H1 (cell line): ENCODE measurements around the gene PALM. TPM values are rescaled to one million over a fixed set of nuclear protein-coding genes. Genes with fewer than 3 reads are reported as not detected.

Experiments used
- CTCF ChIA-PET: fragments of 300-600 bp; sonication (Branson Sonifier 250); formaldehyde crosslinking; loops from one replicate; lab custom pipeline; 2021; ENCODE audit not compliant: partially characterized antibody; lab: Charles Lee
- POLR2A ChIA-PET: fragments of 300-600 bp; sonication (Branson Sonifier 250); formaldehyde crosslinking; loops from one replicate; lab custom pipeline; 2021; ENCODE audit warnings: inconsistent platforms; ENCODE audit not compliant: partially characterized antibody; lab: Charles Lee
- DNase-seq, 2 experiments: peaks; one replicate each; pipeline versions ENCODE4 v3.0.0 to v3.0.0-alpha.2; 2010 to 2022; ENCODE audit warnings: low spot score in 2 of 2, low read depth in 1 of 2, mixed read lengths in 1 of 2
- FAIRE-seq: peaks from 2 replicates; lab custom pipeline; 2011; peaks lifted over from hg19 to GRCh38; lab: Jason Lieb, UNC
- H2AFZ ChIP-seq: 2 replicates; pipeline ENCODE4 v1.8.1; 2012; ENCODE audit warnings: low read length, inconsistent platforms
- H2AK5ac ChIP-seq: 2 replicates; pipeline ENCODE4 v1.6.1; 2013; ENCODE audit warnings: low read depth, low read length
- H2BK120ac ChIP-seq: replicated peaks from 2 replicates; pipeline ENCODE3; 2013; ENCODE audit warnings: low read depth, low read length, inconsistent platforms
- H2BK12ac ChIP-seq: 2 replicates; pipeline ENCODE4 v1.6.1; 2013; ENCODE audit warnings: low read depth, low read length
- H2BK15ac ChIP-seq: 2 replicates; pipeline ENCODE4 v1.6.1; 2013; ENCODE audit warnings: low read length
- H2BK20ac ChIP-seq: 2 replicates; pipeline ENCODE4 v1.6.1; 2013; ENCODE audit warnings: low read length
- H2BK5ac ChIP-seq: 2 replicates; pipeline ENCODE4 v1.6.1; 2013; ENCODE audit warnings: low read depth, low read length
- H3K14ac ChIP-seq: 2 replicates; pipeline ENCODE4 v1.6.1; 2013; ENCODE audit warnings: inconsistent platforms; ENCODE audit not compliant: insufficient read length
- H3K18ac ChIP-seq: 2 replicates; pipeline ENCODE4 v1.6.1; 2013; ENCODE audit warnings: low read length; ENCODE audit errors: extremely low read depth
- H3K23ac ChIP-seq: 2 replicates; pipeline ENCODE4 v1.6.1; 2013; ENCODE audit warnings: inconsistent platforms; ENCODE audit not compliant: insufficient read length
- H3K23me2 ChIP-seq: 2 replicates; pipeline ENCODE4 v1.6.1; 2013; ENCODE audit warnings: low read depth, low read length
- H3K27ac ChIP-seq: 2 replicates; pipeline ENCODE4 v1.6.1; 2011; ENCODE audit warnings: low read depth, low read length, inconsistent platforms
- H3K27me3 ChIP-seq, 4 experiments: replicated peaks in 1 of 4; 1 replicate in 1 of 4; 2 replicates in 3 of 4; pipeline versions ENCODE4 v1.6.1 to v1.8.1; 2011 to 2013; ENCODE audit warnings: low read length in 3 of 4, mild to moderate bottlenecking in 3 of 4, inconsistent platforms in 2 of 4, mixed read lengths in 2 of 4, moderate library complexity in 1 of 4; ENCODE audit not compliant: control insufficient read depth in 3 of 4, insufficient read depth in 3 of 4; ENCODE audit errors: extremely low read depth in 1 of 4
- H3K36me3 ChIP-seq, 4 experiments: 2 replicates each; pipeline versions ENCODE4 v1.6.1 to v1.8.1; 2011 to 2013; ENCODE audit warnings: mild to moderate bottlenecking in 4 of 4, low read length in 3 of 4, moderate library complexity in 2 of 4, control low read depth in 1 of 4, inconsistent platforms in 1 of 4; ENCODE audit not compliant: insufficient read depth in 4 of 4, control insufficient read depth in 2 of 4
- H3K4ac ChIP-seq: replicated peaks from 2 replicates; pipeline ENCODE3; 2013; ENCODE audit warnings: low read length, low read depth, mixed read lengths, inconsistent platforms; ENCODE audit not compliant: insufficient read length
- H3K4me1 ChIP-seq, 4 experiments: replicated peaks in 1 of 4; 1 replicate in 1 of 4; 2 replicates in 3 of 4; pipeline versions ENCODE4 v1.6.1 to v1.8.1; 2011 to 2013; ENCODE audit warnings: low read length in 3 of 4, inconsistent platforms in 2 of 4, mixed read lengths in 1 of 4; ENCODE audit not compliant: insufficient read depth in 4 of 4, control insufficient read depth in 3 of 4
- H3K4me2 ChIP-seq, 2 experiments: 2 replicates each; pipeline versions ENCODE4 v1.6.1 to v1.8.1; 2011 to 2013; ENCODE audit warnings: low read depth in 2 of 2, low read length in 2 of 2, control low read depth in 1 of 2, inconsistent platforms in 1 of 2, mild to moderate bottlenecking in 1 of 2; ENCODE audit not compliant: insufficient read depth in 1 of 2
- H3K4me3 ChIP-seq, 4 experiments: fragments of 200-600, 300-600 bp in 1 of 4; sonication (generic), shearing (Covaris generic), sonication (Bioruptor Twin) in 1 of 4; 2 replicates each; pipeline versions ENCODE4 v1.5.1 to v1.8.1; 2011 to 2016; ENCODE audit warnings: low read length in 4 of 4, low read depth in 3 of 4, control low read depth in 2 of 4, inconsistent platforms in 2 of 4, mild to moderate bottlenecking in 2 of 4, mixed read lengths in 1 of 4, moderate library complexity in 1 of 4; ENCODE audit not compliant: insufficient read depth in 2 of 4; ENCODE audit errors: extremely low read depth in 1 of 4
- H3K56ac ChIP-seq: replicated peaks from 2 replicates; pipeline ENCODE3; 2013; ENCODE audit warnings: low read depth, mild to moderate bottlenecking, mixed read lengths, low read length, inconsistent platforms; ENCODE audit not compliant: insufficient read length
- H3K79me1 ChIP-seq: 2 replicates; pipeline ENCODE4 v1.6.1; 2013; ENCODE audit warnings: low read depth, low read length, control low read depth
- H3K79me2 ChIP-seq, 2 experiments: 2 replicates each; pipeline versions ENCODE4 v1.6.1 to v1.8.1; 2012 to 2013; ENCODE audit warnings: low read length in 2 of 2, mild to moderate bottlenecking in 2 of 2, inconsistent platforms in 1 of 2; ENCODE audit not compliant: insufficient read depth in 2 of 2, control insufficient read depth in 1 of 2
- H3K9ac ChIP-seq, 4 experiments: replicated peaks in 1 of 4; 1 replicate in 1 of 4; 2 replicates in 3 of 4; pipeline versions ENCODE4 v1.6.1 to v1.8.1; 2011 to 2013; ENCODE audit warnings: low read depth in 3 of 4, low read length in 3 of 4, control low read depth in 2 of 4, mild to moderate bottlenecking in 2 of 4, moderate library complexity in 2 of 4, inconsistent platforms in 1 of 4; ENCODE audit errors: extremely low read depth in 1 of 4
- H3K9me3 ChIP-seq, 2 experiments: 2 replicates each; pipeline versions ENCODE4 v1.6.1 to v1.8.1; 2012 to 2013; ENCODE audit warnings: mild to moderate bottlenecking in 2 of 2, moderate library complexity in 2 of 2, control low read depth in 1 of 2, inconsistent platforms in 1 of 2, low read depth in 1 of 2, low read length in 1 of 2, mixed read lengths in 1 of 2; ENCODE audit not compliant: insufficient read depth in 2 of 2
- H4K20me1 ChIP-seq, 2 experiments: replicated peaks in 1 of 2; 2 replicates each; pipeline versions ENCODE3 to v1.8.1; 2011 to 2013; ENCODE audit warnings: inconsistent platforms in 2 of 2, low read length in 2 of 2, mild to moderate bottlenecking in 1 of 2; ENCODE audit not compliant: insufficient read depth in 2 of 2, control insufficient read depth in 1 of 2
- H4K5ac ChIP-seq: 2 replicates; pipeline ENCODE4 v1.6.1; 2013; ENCODE audit warnings: low read length, low read depth, mixed read lengths, inconsistent platforms; ENCODE audit not compliant: insufficient read length
- H4K8ac ChIP-seq: 2 replicates; pipeline ENCODE4 v1.8.0; 2013; ENCODE audit warnings: mild to moderate bottlenecking, moderate library complexity, low read length, inconsistent platforms; ENCODE audit not compliant: insufficient read depth; ENCODE audit errors: extremely low read depth
- H4K91ac ChIP-seq: replicated peaks from 2 replicates; pipeline ENCODE3; 2013; ENCODE audit warnings: low read length, mixed read lengths, inconsistent platforms; ENCODE audit not compliant: insufficient read length
- BRCA1 ChIP-seq: IDR thresholded peaks from 2 replicates; pipeline ENCODE4 v1.6.1; 2012; ENCODE audit warnings: low read depth, low read length, improper control_type of control experiment
- CBX5 ChIP-seq: fragments of 300-800, 300-1000 bp; sonication (generic); IDR thresholded peaks from 2 replicates; pipeline ENCODE4 v1.7.1; 2016; ENCODE audit warnings: antibody characterized with exemption, low read length, low read depth
- GTF2F1 ChIP-seq: IDR thresholded peaks from 2 replicates; pipeline ENCODE4 v1.6.1; 2012; ENCODE audit warnings: low read depth, low read length, improper control_type of control experiment, borderline replicate concordance
- HDAC6 ChIP-seq: IDR thresholded peaks from one replicate; pipeline ENCODE4 v1.7.1; 2012; ENCODE audit warnings: low read depth, mild to moderate bottlenecking, inconsistent platforms, low read length, moderate library complexity
- MAFK ChIP-seq: IDR thresholded peaks from 2 replicates; pipeline ENCODE4 v1.6.1; 2012; ENCODE audit warnings: low read depth, mild to moderate bottlenecking, improper control_type of control experiment, low read length
- SP2 ChIP-seq: IDR thresholded peaks from 2 replicates; pipeline ENCODE4 v1.6.1; 2012; ENCODE audit warnings: mild to moderate bottlenecking, low read length, inconsistent platforms
- SP4 ChIP-seq: IDR thresholded peaks from 2 replicates; pipeline ENCODE4 v1.6.1; 2012; ENCODE audit warnings: low read length, inconsistent platforms
- YY1 ChIP-seq: IDR thresholded peaks from 2 replicates; pipeline ENCODE4 v1.6.1; 2011; ENCODE audit warnings: low read depth, mild to moderate bottlenecking, low read length
- ZNF274 ChIP-seq: IDR thresholded peaks from 2 replicates; pipeline ENCODE4 v1.7.0; 2012; ENCODE audit warnings: low read length, borderline replicate concordance; ENCODE audit errors: extremely low read depth
- WGBS, 2 experiments: shearing (Covaris generic) in 1 of 2; methylation state at CpG; one replicate each; pipeline versions ENCODE4 v1.1.6 to v1.1.7; 2013 to 2015; ENCODE audit warnings: low lambda C conversion rate in 2 of 2, mixed read lengths in 2 of 2, inconsistent platforms in 1 of 2, low coverage in 1 of 2, missing lambda C conversion rate in 1 of 2; ENCODE audit not compliant: insufficient replicate concordance in 2 of 2, insufficient coverage in 1 of 2, insufficient read length in 1 of 2; ENCODE audit errors: extremely low coverage in 1 of 2, missing lambda C conversion rate in 1 of 2; 5-methylcytosine and 5-hydroxymethylcytosine counted together
- polyA plus RNA-seq, 7 experiments: library from polyadenylated mRNA; depleted of rRNA in 3 of 7; stranded (reverse) in 5 of 7; unstranded in 2 of 7; fragments of >200 nt in 5 of 7; fragments of 200-250 nt in 2 of 7; gene quantifications; 1 replicate in 5 of 7; 2 replicates in 1 of 7; 4 replicates in 1 of 7; pipeline versions ENCODE4 v1.2.1 to v1.2.3, GENCODE V29; 2011 to 2013; ENCODE audit warnings: missing spikeins in 2 of 7, mixed read lengths in 2 of 7
- total RNA-seq: library from RNA; stranded (reverse); fragmentation: NEBNext Ultra II Directional; extraction: Animal tissue kit (Norgen Biotek cat#: 25700); gene quantifications from 2 replicates; pipeline ENCODE4 v1.2.1, GENCODE V29; 2021
- TF ChIP-seq, protein P1 (sequence below): IDR thresholded peaks from 2 replicates; pipeline ENCODE4 v1.6.1; 2011; ENCODE audit warnings: low read length, improper control_type of control experiment
- TF ChIP-seq, protein P2 (sequence below): IDR thresholded peaks from 2 replicates; pipeline ENCODE4 v1.6.1; 2012; ENCODE audit warnings: low read length, inconsistent platforms

The PALM gene
- total and polyA plus RNA-seq, 2 of the 8 experiments (the other 6 are each of a cell fraction or from before 2014, with no cell fraction given) = 5.7 to 16.5 TPM

DNA sequence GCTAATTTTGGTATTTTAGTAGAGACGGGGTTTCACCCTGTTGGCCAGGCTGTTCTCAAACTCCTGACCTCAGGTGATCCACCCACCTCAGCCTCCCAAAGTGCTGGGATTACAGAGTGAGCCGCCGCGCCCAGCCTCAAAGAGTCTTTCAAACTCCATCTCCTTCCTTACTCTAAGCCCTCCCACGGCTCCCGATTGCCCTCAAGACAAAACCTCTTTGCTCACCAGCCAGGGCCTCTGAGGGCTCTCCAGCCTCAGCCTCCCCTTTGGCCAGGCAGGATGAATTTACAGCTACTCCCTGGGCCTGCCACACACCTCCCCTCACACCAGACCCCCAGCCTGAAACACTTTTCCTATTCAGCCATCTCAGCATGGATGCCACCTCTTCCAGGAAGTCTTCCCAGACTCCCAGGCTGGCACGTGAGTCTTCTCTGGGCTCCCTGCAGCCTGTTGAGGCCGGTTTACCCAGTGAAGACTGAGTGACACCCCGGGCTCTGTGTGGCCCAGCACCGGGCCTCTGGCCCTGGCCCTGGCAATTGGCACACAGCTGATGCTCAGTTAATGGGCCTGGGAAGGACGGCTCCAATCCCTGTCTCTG, 21.1 kb upstream of the PALM start:
- Histone ChIP-seq H3K4me2 (no peak overlapping the region), H4K20me1 (peaks cover 0 to 1% of the 10 kb centered on the region in 2 experiments), H3K79me1 (no peaks in the 10 kb centered on the region), H3K4me3 (no peak overlapping the region), H3K18ac (no peak overlapping the region), H3K4me1 (no peaks in the 10 kb centered on the region), H3K36me3 (no peaks in the 10 kb centered on the region), H3K56ac (no peak overlapping the region), H3K14ac (no peak overlapping the region), H3K9ac (no peak overlapping the region), H2BK5ac (no peak overlapping the region), H2BK12ac (no peak overlapping the region), H3K27me3 (0 out of 7 replicates have a peak, but pooled peaks cover 0 to 2% (median 0%) of the 10 kb centered on the region in 4 experiments), H2BK120ac (no peak overlapping the region), H3K4ac (no peak overlapping the region), H4K5ac (no peak overlapping the region), H3K27ac (no peak overlapping the region), H3K23me2 (no peaks in the 10 kb centered on the region), H3K23ac (no peak overlapping the region), H2BK20ac (no peak overlapping the region), H2AFZ (no peak overlapping the region), H3K9me3 (no peaks in the 10 kb centered on the region; a peak in 1 of 4 replicates), H4K8ac (no peak overlapping the region), H2BK15ac (no peak overlapping the region), H3K79me2 (no peaks in the 10 kb centered on the region), H2AK5ac (no peak overlapping the region), H4K91ac (no peak overlapping the region)
- DNase-seq (no peak), FAIRE-seq (no peak)
- WGBS, 2 experiments = 90% methylated on average over 11 of the region's 11 CpGs; no CpG with 5 or more reads in 1 of the 2 experiments
- ChIA-PET CTCF (interaction anchor here (1.5 kb wide), 1 partner anchor 14 kb away, joined by 4 read pairs; no protein-coding TSS in a partner anchor), POLR2A (interaction anchor here (1.6 kb wide), 1 partner anchor 16 kb away, joined by 3 read pairs; no protein-coding TSS in a partner anchor)
- TF ChIP-seq, protein P1, sequence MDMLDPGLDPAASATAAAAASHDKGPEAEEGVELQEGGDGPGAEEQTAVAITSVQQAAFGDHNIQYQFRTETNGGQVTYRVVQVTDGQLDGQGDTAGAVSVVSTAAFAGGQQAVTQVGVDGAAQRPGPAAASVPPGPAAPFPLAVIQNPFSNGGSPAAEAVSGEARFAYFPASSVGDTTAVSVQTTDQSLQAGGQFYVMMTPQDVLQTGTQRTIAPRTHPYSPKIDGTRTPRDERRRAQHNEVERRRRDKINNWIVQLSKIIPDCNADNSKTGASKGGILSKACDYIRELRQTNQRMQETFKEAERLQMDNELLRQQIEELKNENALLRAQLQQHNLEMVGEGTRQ = no peak
- TF ChIP-seq BRCA1 = no peak
- TF ChIP-seq, protein P2, sequence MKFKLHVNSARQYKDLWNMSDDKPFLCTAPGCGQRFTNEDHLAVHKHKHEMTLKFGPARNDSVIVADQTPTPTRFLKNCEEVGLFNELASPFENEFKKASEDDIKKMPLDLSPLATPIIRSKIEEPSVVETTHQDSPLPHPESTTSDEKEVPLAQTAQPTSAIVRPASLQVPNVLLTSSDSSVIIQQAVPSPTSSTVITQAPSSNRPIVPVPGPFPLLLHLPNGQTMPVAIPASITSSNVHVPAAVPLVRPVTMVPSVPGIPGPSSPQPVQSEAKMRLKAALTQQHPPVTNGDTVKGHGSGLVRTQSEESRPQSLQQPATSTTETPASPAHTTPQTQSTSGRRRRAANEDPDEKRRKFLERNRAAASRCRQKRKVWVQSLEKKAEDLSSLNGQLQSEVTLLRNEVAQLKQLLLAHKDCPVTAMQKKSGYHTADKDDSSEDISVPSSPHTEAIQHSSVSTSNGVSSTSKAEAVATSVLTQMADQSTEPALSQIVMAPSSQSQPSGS = no peak
- no peak for TF ChIP-seq SP4
- TF ChIP-seq HDAC6 = no peak
- TF ChIP-seq SP2 = no peak
- no peak for TF ChIP-seq CBX5
- TF ChIP-seq YY1 = no peak
- TF ChIP-seq ZNF274 = no peak
- no peak for TF ChIP-seq GTF2F1
- TF ChIP-seq MAFK = no peak
